HCT116 (cell line): ENCODE measurements around the gene DLX4. TPM values are rescaled to one million over a fixed set of nuclear protein-coding genes. Genes with fewer than 3 reads are reported as not detected.

Source experiments
- ATAC-seq: fragments of 200-7000 bp; cut with Tn5 transposase; 2 replicates; pipeline ENCODE4 v1.9.1; 2020; ENCODE audit warnings: mild to moderate bottlenecking, moderate library complexity
- BruUV-seq: library from RNA; stranded (reverse); fragments of 400-500 nt; replicated peaks from 2 replicates; lab custom pipeline; 2021; lab: Mats Ljungman, UMichigan
- CTCF ChIA-PET: fragments of 300-600 bp; sonication (Branson Sonifier 250); formaldehyde crosslinking; loops from one replicate; lab custom pipeline; 2021; ENCODE audit warnings: antibody characterized with exemption; lab: Charles Lee
- POLR2A ChIA-PET: fragments of 300-600, 350-600 bp; sonication (Branson Sonifier 250); formaldehyde crosslinking; loops from one replicate; lab custom pipeline; 2021; ENCODE audit warnings: antibody characterized with exemption; lab: Charles Lee
- RAD21 ChIA-PET, 2 experiments: fragments of 300-600 bp; sonication (Branson Sonifier 250); formaldehyde crosslinking; loops; one replicate each; lab custom pipeline; 2023; ENCODE audit warnings: low total read pairs in 2 of 2; ENCODE audit not compliant: uncharacterized antibody in 2 of 2, unreplicated experiment in 2 of 2, low non-redundant PET in 1 of 2; lab: Charles Lee
- DNase-seq: peaks from one replicate; pipeline ENCODE4 v3.0.0-alpha.2; 2010; ENCODE audit warnings: low read depth, low spot score
- H2AFZ ChIP-seq: fragments of 200-600 bp; shearing (Covaris generic), sonication (generic); 2 replicates; pipeline ENCODE4 v1.6.1; 2017; ENCODE audit warnings: low read depth, mixed run types, mixed read lengths, antibody characterized with exemption, low read length; ENCODE audit not compliant: poor library complexity, severe bottlenecking
- H3K27ac ChIP-seq: 2 replicates; pipeline ENCODE4 v1.5.1; 2012; ENCODE audit warnings: low read depth, low read length
- H3K27me3 ChIP-seq: fragments of 200-600 bp; sonication (generic); 2 replicates; pipeline ENCODE4 v1.6.1; 2016; ENCODE audit warnings: mixed run types, low read length, mixed read lengths; ENCODE audit not compliant: insufficient read depth
- H3K36me3 ChIP-seq, 2 experiments: fragments of 200-500 bp in 1 of 2; fragments of 200-600 bp in 1 of 2; sonication (Bioruptor generic) in 1 of 2; sonication (generic) in 1 of 2; 2 replicates each; pipeline versions ENCODE4 v1.5.1 to v1.6.1; 2014 to 2016; ENCODE audit warnings: low read length in 2 of 2, inconsistent platforms in 1 of 2, mixed read lengths in 1 of 2, mixed run types in 1 of 2; ENCODE audit not compliant: insufficient read depth in 2 of 2, control insufficient read depth in 1 of 2
- H3K4me1 ChIP-seq, 2 experiments: fragments of 200-600 bp in 1 of 2; sonication (generic) in 1 of 2; 2 replicates each; pipeline versions ENCODE4 v1.5.1 to v1.6.1; 2012 to 2017; ENCODE audit warnings: low read length in 2 of 2, inconsistent platforms in 1 of 2, mild to moderate bottlenecking in 1 of 2, mixed read lengths in 1 of 2, mixed run types in 1 of 2, moderate library complexity in 1 of 2; ENCODE audit not compliant: insufficient read depth in 2 of 2, control insufficient read depth in 1 of 2
- H3K4me2 ChIP-seq: fragments of 200-600 bp; sonication (generic); 2 replicates; pipeline ENCODE4 v1.6.1; 2017; ENCODE audit warnings: mixed run types, low read length, mixed read lengths
- H3K4me3 ChIP-seq, 2 experiments: fragments of 200-600 bp in 1 of 2; sonication (generic) in 1 of 2; replicated peaks in 1 of 2; 2 replicates each; pipeline ENCODE4 v1.5.1; 2011 to 2016; ENCODE audit warnings: low read length in 2 of 2, control low read depth in 1 of 2, low read depth in 1 of 2, mild to moderate bottlenecking in 1 of 2, mixed read lengths in 1 of 2, mixed run types in 1 of 2
- H3K79me2 ChIP-seq: fragments of 200-600 bp; sonication (generic); 2 replicates; pipeline ENCODE4 v1.6.1; 2017; ENCODE audit warnings: mild to moderate bottlenecking, mixed run types, low read length, moderate library complexity, mixed read lengths; ENCODE audit not compliant: insufficient read depth
- H3K9ac ChIP-seq: fragments of 200-600 bp; sonication (generic); 2 replicates; pipeline ENCODE4 v1.6.1; 2016; ENCODE audit warnings: low read length, mixed read lengths
- H3K9me2 ChIP-seq: fragments of 200-600 bp; sonication (generic), shearing (Covaris generic); 2 replicates; pipeline ENCODE4 v1.6.1; 2017; ENCODE audit warnings: mixed run types, mild to moderate bottlenecking, moderate library complexity; ENCODE audit not compliant: insufficient read depth
- H3K9me3 ChIP-seq, 2 experiments: fragments of 200-500 bp in 1 of 2; fragments of 200-600 bp in 1 of 2; sonication (Bioruptor generic) in 1 of 2; sonication (generic) in 1 of 2; 2 replicates each; pipeline ENCODE4 v1.6.1; 2014 to 2017; ENCODE audit warnings: low read length in 2 of 2, mixed read lengths in 2 of 2, inconsistent platforms in 1 of 2, low read depth in 1 of 2, mild to moderate bottlenecking in 1 of 2, mixed run types in 1 of 2, moderate library complexity in 1 of 2; ENCODE audit not compliant: control insufficient read depth in 1 of 2, insufficient read depth in 1 of 2
- H4K20me1 ChIP-seq: fragments of 200-600 bp; sonication (generic), shearing (Covaris generic); 2 replicates; pipeline ENCODE4 v1.6.1; 2017; ENCODE audit warnings: mixed run types, mild to moderate bottlenecking, moderate library complexity; ENCODE audit not compliant: insufficient read depth
- ATF3 ChIP-seq: IDR thresholded peaks from 2 replicates; pipeline ENCODE4 v1.6.1; 2012
- ELF1 ChIP-seq: IDR thresholded peaks from 2 replicates; pipeline ENCODE4 v1.6.1; 2012; ENCODE audit warnings: low read depth, borderline replicate concordance
- MAX ChIP-seq: IDR thresholded peaks from 2 replicates; pipeline ENCODE4 v1.6.1; 2012
- RAD21 ChIP-seq: IDR thresholded peaks from 2 replicates; pipeline ENCODE4 v1.6.1; 2012; ENCODE audit warnings: low read depth, mild to moderate bottlenecking
- SIN3A ChIP-seq: IDR thresholded peaks from 2 replicates; pipeline ENCODE4 v1.6.1; 2012; ENCODE audit warnings: low read depth
- SP1 ChIP-seq: IDR thresholded peaks from 2 replicates; pipeline ENCODE4 v1.6.1; 2012; ENCODE audit warnings: low read depth
- SRF ChIP-seq: IDR thresholded peaks from 2 replicates; pipeline ENCODE4 v1.6.1; 2012; ENCODE audit warnings: low read depth
- ZNF274 ChIP-seq: fragments of 200-500 bp; sonication (Bioruptor generic); IDR thresholded peaks from 2 replicates; pipeline ENCODE4 v1.6.1; 2014; ENCODE audit warnings: mild to moderate bottlenecking, low read depth, low read length, inconsistent platforms
- intact Hi-C: fragments of 100-400 bp; cut with micrococcal nuclease; formaldehyde crosslinking; loops from 2 replicates; pipeline ENCODE4 v1.10.0; 2022
- total RNA-seq: library from RNA; stranded (reverse); gene quantifications from one replicate; pipeline ENCODE4 v1.2.1, GENCODE V29; 2021; ENCODE audit not compliant: unreplicated experiment

DLX4 gene
- total RNA-seq, 1 experiment from 2014 or later, result 14.0 TPM

- no peak for TF ChIP-seq ZNF274
These were observed 5.2 kb upstream of the DLX4 start (continued) for GRCh38 chr17:49963626-49964302.

GRCh38 chr17:49964303-49964768 is 4.7 kb upstream of the DLX4 start:
- no peak for DNase-seq
- Histone ChIP-seq H3K4me3 (no peak overlapping the region), H3K36me3 (no peaks in the 10 kb centered on the region), H3K9me3 (no peaks in the 10 kb centered on the region), H3K4me1 (peaks cover 12 to 23% of the 10 kb centered on the region in 2 experiments), H3K4me2 (no peak overlapping the region), H3K27me3 (peaks cover 21% of the 10 kb centered on the region; the same call in 1 of the 2 replicates), H3K9me2 (no peaks in the 10 kb centered on the region), H3K9ac (no peak overlapping the region), H3K27ac (no peak overlapping the region)
- intact Hi-C loops, result no loop called here
- RAD21 ChIA-PET, result no interaction called here
- CTCF ChIA-PET, result interaction anchor here (0.8 to 1.3 kb wide), 2 partner anchors 12 to 33 kb away, joined by 3 to 4 read pairs; no protein-coding TSS in a partner anchor
- no peak for TF ChIP-seq SP1
- TF ChIP-seq, all 23 proteins: peak for 0
- POLR2A ChIA-PET, result no interaction called here
- Histone ChIP-seq H2AFZ (no peak overlapping the region), H4K20me1 (no peaks in the 10 kb centered on the region), H3K79me2 (no peaks in the 10 kb centered on the region)
- BruUV-seq, result no TSS peak
- no peak for ATAC-seq

GRCh38 chr17:49964769-49965523 is 4.0 kb upstream of the DLX4 start:
- no peak overlapping the region for H2AFZ ChIP-seq
- POLR2A ChIA-PET, result no interaction called here
- H3K27ac ChIP-seq, result no peak overlapping the region
- H4K20me1 ChIP-seq, result no peaks in the 10 kb centered on the region
- DNase-seq (no peak), ATAC-seq (no peak)
- H3K9ac ChIP-seq, result no peak overlapping the region
- RAD21 ChIA-PET, result no interaction called here
- H3K79me2 ChIP-seq, result no peaks in the 10 kb centered on the region
- peaks cover 21% of the 10 kb centered on the region; the same call in 1 of the 2 replicates for H3K27me3 ChIP-seq
- no peak overlapping the region for H3K4me3 ChIP-seq
- TF ChIP-seq SRF (no peak), ELF1 (no peak), RAD21 (no peak), SIN3A (no peak), ZNF274 (no peak), ATF3 (no peak), MAX (no peak)
- BruUV-seq, result no TSS peak
- CTCF ChIA-PET, result interaction anchor here (1.3 kb wide), 1 partner anchor 32 kb away, joined by 4 read pairs; no protein-coding TSS in a partner anchor
- no peaks in the 10 kb centered on the region for H3K9me3 ChIP-seq
- intact Hi-C loops, result no loop called here
- H3K36me3 ChIP-seq, result no peaks in the 10 kb centered on the region
- no peak overlapping the region for H3K4me2 ChIP-seq
- no peaks in the 10 kb centered on the region for H3K9me2 ChIP-seq
- H3K4me1 ChIP-seq, result peaks cover 8 to 22% of the 10 kb centered on the region in 2 experiments; a peak in 3 of 4 replicates
